Measurements from ENCODE around the gene PIGL.

DNA sequence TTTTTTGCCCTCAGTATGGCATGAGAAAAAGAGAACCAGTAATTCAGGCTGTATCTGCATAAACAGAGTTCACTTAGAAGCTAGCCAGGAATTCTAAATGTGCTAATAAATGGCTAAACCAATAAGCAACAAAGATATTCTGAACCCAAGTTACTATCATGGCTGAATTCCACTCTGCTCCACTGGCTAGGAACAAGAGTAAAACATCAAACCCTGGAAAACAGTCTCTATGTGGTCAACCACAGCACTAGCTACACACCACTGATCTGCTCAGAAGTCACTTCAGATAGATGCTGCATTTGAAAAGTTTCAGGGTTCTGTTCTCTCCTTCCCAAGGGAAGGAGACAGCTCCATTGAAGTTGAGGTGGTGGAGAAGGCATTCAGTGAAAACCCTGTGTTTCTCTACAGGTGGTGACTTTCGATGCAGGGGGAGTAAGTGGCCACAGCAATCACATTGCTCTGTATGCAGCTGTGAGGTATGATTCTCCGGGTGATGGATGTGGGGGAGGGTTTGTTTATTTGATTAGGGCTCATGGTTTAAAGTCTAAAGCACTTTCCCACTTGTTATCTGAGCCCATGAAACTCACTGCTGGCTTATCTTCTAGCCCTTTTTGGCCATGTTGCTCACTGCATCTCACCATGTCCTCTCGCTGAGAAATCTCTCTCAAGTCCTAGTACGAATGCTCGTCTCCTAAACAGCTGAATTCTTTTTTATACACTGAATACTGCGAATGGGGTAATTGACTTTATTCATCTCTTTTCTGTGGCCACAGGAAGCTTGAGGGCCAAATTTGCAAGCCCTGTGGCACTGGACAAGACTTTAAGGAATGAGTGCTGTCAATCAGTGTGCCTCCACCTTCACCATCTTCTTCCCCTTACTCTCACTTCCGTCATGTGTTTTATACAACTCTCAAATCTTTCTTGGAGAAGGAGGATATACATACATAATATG lies 96.4 kb downstream of the PIGL start:
- TF ChIP-seq, protein P1, sequence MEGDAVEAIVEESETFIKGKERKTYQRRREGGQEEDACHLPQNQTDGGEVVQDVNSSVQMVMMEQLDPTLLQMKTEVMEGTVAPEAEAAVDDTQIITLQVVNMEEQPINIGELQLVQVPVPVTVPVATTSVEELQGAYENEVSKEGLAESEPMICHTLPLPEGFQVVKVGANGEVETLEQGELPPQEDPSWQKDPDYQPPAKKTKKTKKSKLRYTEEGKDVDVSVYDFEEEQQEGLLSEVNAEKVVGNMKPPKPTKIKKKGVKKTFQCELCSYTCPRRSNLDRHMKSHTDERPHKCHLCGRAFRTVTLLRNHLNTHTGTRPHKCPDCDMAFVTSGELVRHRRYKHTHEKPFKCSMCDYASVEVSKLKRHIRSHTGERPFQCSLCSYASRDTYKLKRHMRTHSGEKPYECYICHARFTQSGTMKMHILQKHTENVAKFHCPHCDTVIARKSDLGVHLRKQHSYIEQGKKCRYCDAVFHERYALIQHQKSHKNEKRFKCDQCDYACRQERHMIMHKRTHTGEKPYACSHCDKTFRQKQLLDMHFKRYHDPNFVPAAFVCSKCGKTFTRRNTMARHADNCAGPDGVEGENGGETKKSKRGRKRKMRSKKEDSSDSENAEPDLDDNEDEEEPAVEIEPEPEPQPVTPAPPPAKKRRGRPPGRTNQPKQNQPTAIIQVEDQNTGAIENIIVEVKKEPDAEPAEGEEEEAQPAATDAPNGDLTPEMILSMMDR (IDR thresholded peaks at IDR 0.05) = no peak
- no peak for TF ChIP-seq EP300 (IDR thresholded peaks at IDR 0.05)
- TF ChIP-seq POLR2AphosphoS5 (IDR thresholded peaks at IDR 0.05) = no peak

Data from sigmoid colon (tissue), 4 donors.